K562 (cell line): ENCODE measurements around the gene HOTAIR. TPM values are rescaled to one million over a fixed set of nuclear protein-coding genes. Genes with fewer than 3 reads are reported as not detected.

ENCODE experiments used
- ETV1 ChIP-seq: fragments of 450-650 bp; conservative IDR thresholded peaks from 2 replicates; pipeline ENCODE4 v1.6.1; 2016; ENCODE audit warnings: missing genetic modification characterization, control low read depth, low read depth, missing compliant biosample characterization
- HMGN3 ChIP-seq: IDR thresholded peaks from 2 replicates; pipeline ENCODE4 v1.6.1; 2011; ENCODE audit warnings: borderline replicate concordance, low read depth, mild to moderate bottlenecking, mixed read lengths, low read length; ENCODE audit not compliant: insufficient read length; ENCODE audit errors: extremely low read depth
- JUNB ChIP-seq: fragments of 450-650 bp; formaldehyde crosslinking; conservative IDR thresholded peaks from 2 replicates; pipeline ENCODE4 v1.4.0; 2020; ENCODE audit warnings: mild to moderate bottlenecking
- MBD2 ChIP-seq: sonication (generic); IDR thresholded peaks from 2 replicates; pipeline ENCODE4 v1.6.1; 2016; ENCODE audit warnings: low read depth, borderline replicate concordance
- NR2C2 ChIP-seq, 2 experiments: fragments of 200-800 bp in 1 of 2; sonication (Bioruptor generic) in 1 of 2; sonication (generic) in 1 of 2; formaldehyde crosslinking in 1 of 2; IDR thresholded peaks; 2 replicates each; pipeline versions ENCODE4 v1.6.1 to v1.8.0; 2016 to 2022; ENCODE audit warnings: mild to moderate bottlenecking in 1 of 2, missing compliant biosample characterization in 1 of 2, missing genetic modification characterization in 1 of 2, missing genetic modification reagents in 1 of 2
- NRF1 ChIP-seq, 2 experiments: fragments of 450-650 bp; IDR thresholded peaks in 1 of 2; conservative IDR thresholded peaks in 1 of 2; 2 replicates each; pipeline ENCODE4 v1.6.1; 2014; ENCODE audit warnings: mild to moderate bottlenecking in 2 of 2
- POLR2G ChIP-seq: fragments of 200-400 bp; formaldehyde crosslinking; IDR thresholded peaks from 2 replicates; pipeline ENCODE4 v1.6.1; 2017; ENCODE audit warnings: low read depth, mild to moderate bottlenecking, antibody characterized with exemption, low read length, moderate library complexity
- POLR3A ChIP-seq: IDR thresholded peaks from 2 replicates; pipeline ENCODE4 v1.6.1; 2011; ENCODE audit warnings: borderline replicate concordance, mild to moderate bottlenecking, moderate library complexity; ENCODE audit not compliant: insufficient read length, insufficient read depth; ENCODE audit errors: extremely low read depth
- PTBP1 ChIP-seq: fragments of 200-400 bp; formaldehyde crosslinking; IDR thresholded peaks from 2 replicates; pipeline ENCODE4 v1.6.1; 2017; ENCODE audit warnings: low read depth, low read length
- RNF2 ChIP-seq: sonication (generic); IDR thresholded peaks from 2 replicates; pipeline ENCODE4 v1.6.1; 2016
- SPI1 ChIP-seq: IDR thresholded peaks from 2 replicates; pipeline ENCODE4 v1.6.1; 2011; ENCODE audit warnings: low read depth, low read length, control low read depth, borderline replicate concordance
- polyA plus RNA-seq, 8 experiments: library from polyadenylated mRNA; depleted of rRNA in 4 of 8; stranded (reverse) in 5 of 8; unstranded in 3 of 8; fragments of >200 nt; fragmentation: Nextera tagmentation in 2 of 8; fragmentation: Illumina TruSeq in 1 of 8; extraction: Ambion mirVana in 2 of 8; extraction: Trizol in 1 of 8; gene quantifications; 2 replicates each; pipeline versions ENCODE4 v1.2.1 to v1.2.3, GENCODE V29; 2011 to 2014; ENCODE audit warnings: inconsistent platforms in 1 of 8, missing spikeins in 1 of 8
- total RNA-seq, 7 experiments: library from RNA; depleted of rRNA in 6 of 7; stranded (reverse); fragments of >200 nt in 6 of 7; fragmentation: Illumina TruSeq in 2 of 7; extraction: Trizol in 2 of 7; gene quantifications; 2 replicates each; pipeline versions ENCODE4 v1.2.1 to v1.2.3, GENCODE V29; 2011 to 2021; ENCODE audit warnings: low replicate concordance in 1 of 7
- TF ChIP-seq, protein P1 (sequence below): fragments of 250-450 bp; sonication (Bioruptor Pico); IDR thresholded peaks from 2 replicates; pipeline ENCODE4 v1.4.0; 2020
- TF ChIP-seq, protein P2 (sequence below): fragments of 450-650 bp; conservative IDR thresholded peaks from 2 replicates; pipeline ENCODE4 v1.6.1; 2016; ENCODE audit warnings: missing genetic modification characterization, low read depth, mild to moderate bottlenecking, control low read depth, missing compliant biosample characterization
- TF ChIP-seq, protein P3 (sequence below): fragments of 250-450 bp; sonication (Bioruptor Pico); IDR thresholded peaks from 2 replicates; pipeline ENCODE4 v1.8.0; 2021; ENCODE audit warnings: borderline replicate concordance, mild to moderate bottlenecking, moderate library complexity; ENCODE audit not compliant: poor library complexity, severe bottlenecking
- TF ChIP-seq, protein P4 (sequence below): fragments of 450-650 bp; formaldehyde crosslinking; IDR thresholded peaks from 2 replicates; pipeline ENCODE4 v1.4.0; 2020; ENCODE audit warnings: mild to moderate bottlenecking, moderate library complexity

HOTAIR gene
- total and polyA plus RNA-seq, 9 of the 15 experiments (the other 6 are each of a cell fraction or from before 2014, with no cell fraction given): 0.04 TPM; not detected in 8

DNA sequence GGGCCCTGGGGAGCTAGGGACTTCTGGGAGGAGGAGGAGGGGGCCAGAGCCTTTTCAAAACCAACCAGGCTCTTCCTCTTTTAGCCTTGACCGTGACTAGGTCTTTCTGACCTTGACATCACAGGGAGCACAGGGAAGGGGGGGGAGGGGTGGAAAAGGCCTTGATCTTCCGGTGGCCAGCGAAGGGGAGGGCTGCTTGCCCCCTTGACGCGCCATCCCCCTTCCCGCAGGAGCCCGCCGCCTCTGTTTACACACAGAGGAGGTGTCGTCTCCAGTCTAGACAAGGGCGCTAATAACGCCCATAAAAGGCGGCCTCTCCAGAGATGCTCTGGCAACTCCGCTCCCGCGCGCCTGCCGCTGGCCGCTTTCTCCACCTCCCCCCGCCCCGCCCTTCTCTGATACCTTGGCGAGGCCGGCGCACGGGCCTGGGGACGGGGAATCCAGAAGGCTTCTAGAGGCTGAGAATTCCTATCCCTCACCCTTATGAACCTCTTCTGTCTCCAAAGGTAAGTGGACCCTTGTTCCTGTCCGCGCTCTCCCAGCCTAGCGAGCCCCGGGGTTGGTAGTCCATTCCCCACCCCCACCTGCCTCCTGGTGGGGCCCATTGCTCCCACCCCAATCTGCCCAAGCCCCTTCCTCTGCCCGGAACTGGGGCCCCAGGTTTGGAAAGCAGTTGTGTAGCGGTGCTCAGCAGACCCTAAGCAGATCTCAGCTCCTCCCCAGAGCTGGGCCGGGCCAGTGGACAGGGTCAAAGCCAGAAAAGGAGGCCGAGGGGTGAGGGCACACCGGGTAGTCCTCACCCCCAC, 24.9 kb downstream of the HOTAIR start (continued):
- TF ChIP-seq HMGN3 (no peak), SPI1 (peak; percentile 97), MBD2 (no peak), PTBP1 (no peak), ETV1 (tag) (peak; percentile 44), JUNB (CRISPR knock-in tag) (no peak), RNF2 (peak; percentile 44; the same call in 1 of the 2 replicates), NRF1 (conservative IDR thresholded peaks at IDR 0.05 in 1 of 2, IDR thresholded peaks at IDR 0.05 in 1 of 2) (peak; percentile 59 to 64), POLR3A (no peak), NR2C2 (CRISPR knock-in tag; IDR thresholded peaks at IDR 0.05) (no peak), NR2C2 (tag; IDR thresholded peaks at IDR 0.05) (peak; percentile 24; the same call in 1 of the 2 replicates), POLR2G (peak; percentile 38; the same call in 1 of the 2 replicates)
- TF ChIP-seq, protein P1, sequence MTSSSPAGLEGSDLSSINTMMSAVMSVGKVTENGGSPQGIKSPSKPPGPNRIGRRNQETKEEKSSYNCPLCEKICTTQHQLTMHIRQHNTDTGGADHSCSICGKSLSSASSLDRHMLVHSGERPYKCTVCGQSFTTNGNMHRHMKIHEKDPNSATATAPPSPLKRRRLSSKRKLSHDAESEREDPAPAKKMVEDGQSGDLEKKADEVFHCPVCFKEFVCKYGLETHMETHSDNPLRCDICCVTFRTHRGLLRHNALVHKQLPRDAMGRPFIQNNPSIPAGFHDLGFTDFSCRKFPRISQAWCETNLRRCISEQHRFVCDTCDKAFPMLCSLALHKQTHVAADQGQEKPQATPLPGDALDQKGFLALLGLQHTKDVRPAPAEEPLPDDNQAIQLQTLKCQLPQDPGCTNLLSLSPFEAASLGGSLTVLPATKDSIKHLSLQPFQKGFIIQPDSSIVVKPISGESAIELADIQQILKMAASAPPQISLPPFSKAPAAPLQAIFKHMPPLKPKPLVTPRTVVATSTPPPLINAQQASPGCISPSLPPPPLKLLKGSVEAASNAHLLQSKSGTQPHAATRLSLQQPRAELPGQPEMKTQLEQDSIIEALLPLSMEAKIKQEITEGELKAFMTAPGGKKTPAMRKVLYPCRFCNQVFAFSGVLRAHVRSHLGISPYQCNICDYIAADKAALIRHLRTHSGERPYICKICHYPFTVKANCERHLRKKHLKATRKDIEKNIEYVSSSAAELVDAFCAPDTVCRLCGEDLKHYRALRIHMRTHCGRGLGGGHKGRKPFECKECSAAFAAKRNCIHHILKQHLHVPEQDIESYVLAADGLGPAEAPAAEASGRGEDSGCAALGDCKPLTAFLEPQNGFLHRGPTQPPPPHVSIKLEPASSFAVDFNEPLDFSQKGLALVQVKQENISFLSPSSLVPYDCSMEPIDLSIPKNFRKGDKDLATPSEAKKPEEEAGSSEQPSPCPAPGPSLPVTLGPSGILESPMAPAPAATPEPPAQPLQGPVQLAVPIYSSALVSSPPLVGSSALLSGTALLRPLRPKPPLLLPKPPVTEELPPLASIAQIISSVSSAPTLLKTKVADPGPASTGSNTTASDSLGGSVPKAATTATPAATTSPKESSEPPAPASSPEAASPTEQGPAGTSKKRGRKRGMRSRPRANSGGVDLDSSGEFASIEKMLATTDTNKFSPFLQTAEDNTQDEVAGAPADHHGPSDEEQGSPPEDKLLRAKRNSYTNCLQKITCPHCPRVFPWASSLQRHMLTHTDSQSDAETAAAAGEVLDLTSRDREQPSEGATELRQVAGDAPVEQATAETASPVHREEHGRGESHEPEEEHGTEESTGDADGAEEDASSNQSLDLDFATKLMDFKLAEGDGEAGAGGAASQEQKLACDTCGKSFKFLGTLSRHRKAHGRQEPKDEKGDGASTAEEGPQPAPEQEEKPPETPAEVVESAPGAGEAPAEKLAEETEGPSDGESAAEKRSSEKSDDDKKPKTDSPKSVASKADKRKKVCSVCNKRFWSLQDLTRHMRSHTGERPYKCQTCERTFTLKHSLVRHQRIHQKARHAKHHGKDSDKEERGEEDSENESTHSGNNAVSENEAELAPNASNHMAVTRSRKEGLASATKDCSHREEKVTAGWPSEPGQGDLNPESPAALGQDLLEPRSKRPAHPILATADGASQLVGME (CRISPR knock-in tag): 0 out of 2 replicates have a peak, but pooled peaks have one; percentile 37
- TF ChIP-seq, protein P2, sequence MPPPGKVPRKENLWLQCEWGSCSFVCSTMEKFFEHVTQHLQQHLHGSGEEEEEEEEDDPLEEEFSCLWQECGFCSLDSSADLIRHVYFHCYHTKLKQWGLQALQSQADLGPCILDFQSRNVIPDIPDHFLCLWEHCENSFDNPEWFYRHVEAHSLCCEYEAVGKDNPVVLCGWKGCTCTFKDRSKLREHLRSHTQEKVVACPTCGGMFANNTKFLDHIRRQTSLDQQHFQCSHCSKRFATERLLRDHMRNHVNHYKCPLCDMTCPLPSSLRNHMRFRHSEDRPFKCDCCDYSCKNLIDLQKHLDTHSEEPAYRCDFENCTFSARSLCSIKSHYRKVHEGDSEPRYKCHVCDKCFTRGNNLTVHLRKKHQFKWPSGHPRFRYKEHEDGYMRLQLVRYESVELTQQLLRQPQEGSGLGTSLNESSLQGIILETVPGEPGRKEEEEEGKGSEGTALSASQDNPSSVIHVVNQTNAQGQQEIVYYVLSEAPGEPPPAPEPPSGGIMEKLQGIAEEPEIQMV (tag): no peak
- TF ChIP-seq, protein P3, sequence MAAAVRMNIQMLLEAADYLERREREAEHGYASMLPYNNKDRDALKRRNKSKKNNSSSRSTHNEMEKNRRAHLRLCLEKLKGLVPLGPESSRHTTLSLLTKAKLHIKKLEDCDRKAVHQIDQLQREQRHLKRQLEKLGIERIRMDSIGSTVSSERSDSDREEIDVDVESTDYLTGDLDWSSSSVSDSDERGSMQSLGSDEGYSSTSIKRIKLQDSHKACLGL (CRISPR knock-in tag): no peak
- TF ChIP-seq, protein P4, sequence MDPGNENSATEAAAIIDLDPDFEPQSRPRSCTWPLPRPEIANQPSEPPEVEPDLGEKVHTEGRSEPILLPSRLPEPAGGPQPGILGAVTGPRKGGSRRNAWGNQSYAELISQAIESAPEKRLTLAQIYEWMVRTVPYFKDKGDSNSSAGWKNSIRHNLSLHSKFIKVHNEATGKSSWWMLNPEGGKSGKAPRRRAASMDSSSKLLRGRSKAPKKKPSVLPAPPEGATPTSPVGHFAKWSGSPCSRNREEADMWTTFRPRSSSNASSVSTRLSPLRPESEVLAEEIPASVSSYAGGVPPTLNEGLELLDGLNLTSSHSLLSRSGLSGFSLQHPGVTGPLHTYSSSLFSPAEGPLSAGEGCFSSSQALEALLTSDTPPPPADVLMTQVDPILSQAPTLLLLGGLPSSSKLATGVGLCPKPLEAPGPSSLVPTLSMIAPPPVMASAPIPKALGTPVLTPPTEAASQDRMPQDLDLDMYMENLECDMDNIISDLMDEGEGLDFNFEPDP (CRISPR knock-in tag): no peak
